Gastrocnemius medialis (tissue), 4 donors: ENCODE measurements around the gene PIAS1. TPM values are rescaled to one million over a fixed set of nuclear protein-coding genes. Genes with fewer than 3 reads are reported as not detected.

ENCODE experiments used
- ATAC-seq, 2 donors: fragments of 150-250 bp; one replicate each; pipeline ENCODE4 v1.9.1; 2016
- DNase-seq, 2 donors: peaks; one replicate each; pipeline ENCODE4 v3.0.0-alpha.2; 2019
- H3K27ac ChIP-seq, 4 donors: fragments of 200-600 bp; sonication (generic); 1 replicate in 1 of 4; 2 replicates in 3 of 4; pipeline ENCODE4 v1.5.1; 2016 to 2018; ENCODE audit warnings: mild to moderate bottlenecking in 2 of 4, moderate library complexity in 1 of 4
- H3K27me3 ChIP-seq, 3 donors: fragments of 200-600 bp; sonication (generic) in 2 of 3; 1 replicate in 1 of 3; 2 replicates in 2 of 3; pipeline versions ENCODE4 v1.5.1 to v1.6.0; 2016 to 2019; ENCODE audit warnings: mild to moderate bottlenecking in 1 of 3, moderate library complexity in 1 of 3
- H3K36me3 ChIP-seq, 2 donors: fragments of 200-600 bp; sonication (generic) in 1 of 2; one replicate each; pipeline ENCODE4 v1.5.1; 2017 to 2018
- H3K4me1 ChIP-seq, 2 donors: fragments of 200-600 bp; sonication (generic) in 1 of 2; one replicate each; pipeline ENCODE4 v1.5.1; 2016 to 2017; ENCODE audit warnings: mild to moderate bottlenecking in 2 of 2
- H3K4me3 ChIP-seq, 4 donors: fragments of 200-600 bp; sonication (generic) in 3 of 4; 1 replicate in 1 of 4; 2 replicates in 3 of 4; pipeline ENCODE4 v1.5.1; 2016 to 2019; ENCODE audit warnings: mild to moderate bottlenecking in 2 of 4
- H3K9me3 ChIP-seq, 3 donors: fragments of 200-600 bp; sonication (generic) in 2 of 3; 1 replicate in 1 of 3; 2 replicates in 2 of 3; pipeline ENCODE4 v1.5.1; 2016 to 2019
- CTCF ChIP-seq, 5 experiments: fragments of 450-650 bp in 3 of 5; fragments of 200-600 bp in 2 of 5; sonication (generic) in 2 of 5; IDR thresholded peaks in 4 of 5; conservative IDR thresholded peaks in 1 of 5; 1 replicate in 4 of 5; 2 replicates in 1 of 5; pipeline ENCODE4 v1.5.1; 2016 to 2019; ENCODE audit warnings: antibody characterized with exemption in 5 of 5, mild to moderate bottlenecking in 3 of 5, moderate library complexity in 3 of 5
- POLR2A ChIP-seq, 2 donors: fragments of 450-650 bp; IDR thresholded peaks; one replicate each; pipeline ENCODE4 v1.6.1; 2017; ENCODE audit warnings: antibody characterized with exemption in 2 of 2, mild to moderate bottlenecking in 2 of 2, moderate library complexity in 2 of 2
- in situ Hi-C, 4 donors: fragments of 200-750 bp; cut with MboI; loops; one replicate each; pipeline versions ENCODE4 v1.15.0 to v1.8.0; 2017; ENCODE audit warnings: low sequenced_read_pairs in 4 of 4
- intact Hi-C: fragments of 100-400 bp; cut with DNase I; formaldehyde crosslinking; loops from one replicate; pipeline ENCODE4 v1.15.1; 2023; ENCODE audit warnings: low total_unique reads
- total RNA-seq, 4 donors: library from RNA; depleted of rRNA; stranded (reverse); fragments of >200 nt; gene quantifications; one replicate each; pipeline versions ENCODE4 v1.1.0 to v1.2.3, GENCODE V29; 2016

The PIAS1 gene
- total RNA-seq, 4 donors from 2014 or later: 16.4 to 71.9 (median 23.5) TPM

- peak overlapping the region in 2 of 4 donors; percentile 22 to 40 for H3K27ac ChIP-seq
- in situ Hi-C loops (no loop called here), intact Hi-C loops (no loop called here)
- no peaks in the 10 kb centered on the region for H3K9me3 ChIP-seq
- no peaks in the 10 kb centered on the region for H3K36me3 ChIP-seq
- no peak for TF ChIP-seq POLR2A (IDR thresholded peaks at IDR 0.05)
- no peak for TF ChIP-seq CTCF (IDR thresholded peaks at IDR 0.05 in 4 of 5, conservative IDR thresholded peaks at IDR 0.05 in 1 of 5)
- DNase-seq: no peak
- H3K27me3 ChIP-seq: no peaks in the 10 kb centered on the region
- H3K4me3 ChIP-seq: no peak overlapping the region
- H3K4me1 ChIP-seq: peaks cover 61 to 62% of the 10 kb centered on the region in 2 donors
- ATAC-seq: no peak
These were observed 137.4 kb downstream of the PIAS1 start for GRCh38 chr15:68191555-68191954.

- TF ChIP-seq CTCF (IDR thresholded peaks at IDR 0.05 in 4 of 5, conservative IDR thresholded peaks at IDR 0.05 in 1 of 5): no peak
- no peak for TF ChIP-seq POLR2A (IDR thresholded peaks at IDR 0.05)
- DNase-seq: no peak
- ATAC-seq: no peak
- in situ Hi-C loops: no loop called here
- H3K27me3 ChIP-seq: no peaks in the 10 kb centered on the region
- no peak overlapping the region for H3K4me3 ChIP-seq
- H3K4me1 ChIP-seq: peaks cover 56% of the 10 kb centered on the region in 2 donors
- H3K9me3 ChIP-seq: no peaks in the 10 kb centered on the region
- intact Hi-C loops: no loop called here
- H3K36me3 ChIP-seq: no peaks in the 10 kb centered on the region
- peak overlapping the region; percentile 8 to 40 (median 20) for H3K27ac ChIP-seq
These were observed 138.0 kb downstream of the PIAS1 start for GRCh38 chr15:68192117-68192516.

GRCh38 chr15:68192804-68193486, 138.8 kb downstream of the PIAS1 start:
- peak; percentile 36 to 38 for ATAC-seq
- H3K4me1 ChIP-seq: peaks cover 48 to 49% of the 10 kb centered on the region in 2 donors

GRCh38 chr15:68195336-68196112, 141.4 kb downstream of the PIAS1 start:
- Histone ChIP-seq H3K4me3 (no peak overlapping the region), H3K4me1 (peaks cover 24 to 33% of the 10 kb centered on the region in 2 donors), H3K36me3 (no peaks in the 10 kb centered on the region), H3K27ac (peak overlapping the region in 2 of 4 donors; percentile 11 to 45), H3K27me3 (no peaks in the 10 kb centered on the region), H3K9me3 (no peaks in the 10 kb centered on the region)
- TF ChIP-seq POLR2A (IDR thresholded peaks at IDR 0.05) (no peak), CTCF (IDR thresholded peaks at IDR 0.05 in 4 of 5, conservative IDR thresholded peaks at IDR 0.05 in 1 of 5) (no peak)
- ATAC-seq (no peak), DNase-seq (no peak)
- in situ Hi-C loops: no loop called here
- intact Hi-C loops: loop anchor here (1.0 kb wide), 1 partner anchor 15 kb away; no protein-coding TSS in a partner anchor

More at GRCh38 chr15:68192804-68193486, 138.8 kb downstream of the PIAS1 start:
- no peaks in the 10 kb centered on the region for H3K36me3 ChIP-seq
- no peaks in the 10 kb centered on the region for H3K27me3 ChIP-seq
- H3K27ac ChIP-seq: peak overlapping the region; percentile 8 to 40 (median 20)
- TF ChIP-seq POLR2A (IDR thresholded peaks at IDR 0.05) (no peak), CTCF (IDR thresholded peaks at IDR 0.05 in 4 of 5, conservative IDR thresholded peaks at IDR 0.05 in 1 of 5) (no peak)
- no peak overlapping the region for H3K4me3 ChIP-seq
- in situ Hi-C loops: no loop called here
- peak in 1 of 2 donors; percentile 48 for DNase-seq
- H3K9me3 ChIP-seq: no peaks in the 10 kb centered on the region
- intact Hi-C loops: no loop called here
